Epidermal melanocyte (primary cell): Measurements from ENCODE around the gene SERPINB6.
A peak's percentile ranks its signal among the peaks of the same experiment; 100 is the strongest.
"Not testable (repeated sequence)": the region's sequence is repeated elsewhere in the genome, so short reads cannot be mapped to it uniquely, and the experiment has no call there.

Source experiments
- DNase-seq: peaks from one replicate; pipeline ENCODE4 v3.0.0; 2011; ENCODE audit warnings: low spot score; ENCODE audit not compliant: insufficient read length

SERPINB6 gene

GRCh38 chr6:2977799-2978590 lies 6.6 kb upstream of the SERPINB6 start:
- DNase-seq: no peak

GRCh38 chr6:2977290-2977689 lies 5.9 kb upstream of the SERPINB6 start:
- no peak for DNase-seq

DNA sequence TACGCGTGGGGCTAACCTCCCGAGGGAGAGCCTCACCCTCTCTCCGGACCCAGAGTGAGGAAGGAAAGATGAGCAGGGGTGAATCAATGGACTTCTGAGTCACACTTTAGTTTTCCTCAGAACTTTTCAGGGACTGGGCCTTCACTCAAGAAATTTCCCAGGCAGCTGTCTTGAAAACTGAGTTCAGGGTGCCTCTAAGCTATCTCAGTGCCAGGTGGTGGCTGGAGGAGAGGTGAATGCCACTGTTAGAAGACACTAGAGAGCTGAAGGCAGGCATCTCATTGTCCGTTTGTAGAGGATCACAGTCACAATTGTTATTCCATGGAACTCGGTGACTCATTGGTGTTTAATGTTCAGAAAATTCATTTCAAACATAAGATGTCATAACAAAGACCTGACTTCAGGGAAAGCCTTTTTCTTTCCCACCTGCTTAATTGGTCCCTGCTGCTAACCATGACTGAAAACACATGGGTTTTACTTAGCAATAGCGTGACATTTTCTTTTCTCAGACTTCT lies 5.3 kb upstream of the SERPINB6 start:
- no peak for DNase-seq

GRCh38 chr6:2976060-2976459 lies 4.7 kb upstream of the SERPINB6 start:
- DNase-seq: no peak

DNA sequence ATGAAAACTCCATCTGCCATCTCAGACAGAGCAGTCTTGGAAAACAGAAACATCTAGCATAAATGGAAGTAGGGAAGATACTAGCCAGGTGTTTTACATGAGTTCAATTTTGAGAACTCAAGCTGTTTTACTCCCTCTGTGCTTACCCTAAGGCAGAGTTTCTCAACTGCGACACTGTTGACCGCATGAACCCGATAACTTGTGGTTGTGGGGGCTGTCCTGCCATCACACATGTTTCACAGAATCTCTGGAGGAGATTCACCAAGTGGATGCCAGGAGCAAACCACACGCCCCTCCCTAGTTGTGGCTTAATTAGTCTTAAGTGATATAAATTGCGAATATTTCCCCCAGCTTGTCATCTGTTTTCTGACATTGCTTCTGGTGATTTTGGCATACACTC lies 2.3 kb upstream of the SERPINB6 start:
- DNase-seq: no peak

- not testable (repeated sequence) for DNase-seq
Observed at GRCh38 chr6:2973180-2973579, 1.8 kb upstream of the SERPINB6 start.

GRCh38 chr6:2972685-2973084 lies 1.3 kb upstream of the SERPINB6 start:
- not testable (repeated sequence) for DNase-seq

DNA sequence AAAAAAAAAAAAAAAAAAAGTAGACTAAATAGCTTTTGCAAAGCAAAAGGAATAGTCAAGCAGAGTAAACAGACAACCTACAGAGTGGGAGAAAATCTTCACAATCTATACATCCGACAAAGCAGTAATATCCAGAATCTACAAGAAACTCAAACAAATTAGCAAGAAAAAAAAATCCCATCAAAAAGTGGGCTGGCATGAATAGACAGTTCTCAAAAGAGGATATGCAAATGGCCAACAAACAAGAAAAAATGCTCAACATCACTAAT lies 786 bp upstream of the SERPINB6 start:
- DNase-seq: not testable (repeated sequence)

DNA sequence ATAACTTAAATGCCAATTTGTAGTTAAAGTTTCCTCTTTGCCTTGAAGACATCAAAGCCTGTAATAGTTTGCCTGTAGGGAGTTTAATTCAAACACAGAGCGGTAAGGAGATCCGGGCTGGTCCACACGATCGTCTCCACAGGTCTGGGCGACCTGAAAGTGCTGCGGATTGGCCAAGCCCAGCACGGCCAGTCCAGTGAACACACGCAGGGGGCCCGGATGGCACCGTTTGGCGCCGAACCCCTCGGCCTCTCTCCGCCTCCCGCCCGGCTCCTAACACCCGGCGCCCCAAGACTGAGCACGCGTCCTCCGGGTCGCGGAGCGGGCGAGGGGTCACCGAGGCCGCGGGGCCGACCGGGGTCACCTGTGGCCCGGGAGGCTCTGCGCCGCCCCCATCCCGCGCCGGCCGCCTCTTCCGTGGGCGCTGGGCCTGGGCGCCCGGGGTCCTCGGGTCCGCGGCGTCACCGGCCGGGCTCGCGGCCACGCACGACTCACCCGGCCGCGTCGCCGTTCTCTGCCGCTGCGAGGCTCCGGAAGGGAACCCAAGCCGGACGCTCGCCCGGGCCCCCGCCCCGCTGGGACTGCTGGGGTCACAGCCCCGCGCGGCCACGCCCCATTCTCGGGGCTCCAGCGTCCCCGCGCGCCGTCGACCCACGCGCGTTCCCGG lies 481 bp downstream of the SERPINB6 start:
- DNase-seq: no peak

DNA sequence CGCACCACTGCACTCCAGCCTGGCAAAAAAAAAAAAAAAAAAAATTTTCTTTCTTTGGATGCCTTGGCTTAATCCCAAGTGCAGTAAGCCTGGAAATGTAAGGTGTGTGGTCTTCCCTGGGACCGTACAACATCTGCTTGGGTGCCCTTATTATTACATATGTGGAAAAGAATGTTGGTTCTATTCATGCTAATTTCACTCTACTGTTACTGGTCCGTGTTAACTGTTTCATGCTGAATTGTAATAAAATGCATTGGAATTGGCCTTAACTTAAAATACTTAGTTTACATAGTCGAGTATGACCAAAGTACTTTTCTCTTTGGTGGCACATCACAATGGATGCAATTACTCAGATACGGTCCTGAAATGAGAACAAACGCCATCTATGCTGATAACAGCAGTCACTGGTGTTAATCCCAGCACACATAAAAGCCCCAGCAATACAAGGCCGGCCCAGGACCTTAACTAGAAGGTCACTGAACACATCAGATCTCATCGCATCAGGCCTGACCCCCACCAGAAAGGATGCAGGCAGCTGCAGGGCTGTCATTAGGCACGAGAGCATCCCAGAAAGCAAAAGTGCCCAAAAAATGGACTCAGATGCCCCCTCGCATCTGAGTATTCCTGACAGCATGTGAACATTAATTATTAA lies 1.2 kb downstream of the SERPINB6 start:
- no peak for DNase-seq

- no peak for DNase-seq
Observed at GRCh38 chr6:2969549-2969948, 1.8 kb downstream of the SERPINB6 start.

GRCh38 chr6:2968600-2969135 lies 2.7 kb downstream of the SERPINB6 start:
- no peak for DNase-seq

GRCh38 chr6:2967936-2968335 lies 3.4 kb downstream of the SERPINB6 start:
- no peak for DNase-seq

DNA sequence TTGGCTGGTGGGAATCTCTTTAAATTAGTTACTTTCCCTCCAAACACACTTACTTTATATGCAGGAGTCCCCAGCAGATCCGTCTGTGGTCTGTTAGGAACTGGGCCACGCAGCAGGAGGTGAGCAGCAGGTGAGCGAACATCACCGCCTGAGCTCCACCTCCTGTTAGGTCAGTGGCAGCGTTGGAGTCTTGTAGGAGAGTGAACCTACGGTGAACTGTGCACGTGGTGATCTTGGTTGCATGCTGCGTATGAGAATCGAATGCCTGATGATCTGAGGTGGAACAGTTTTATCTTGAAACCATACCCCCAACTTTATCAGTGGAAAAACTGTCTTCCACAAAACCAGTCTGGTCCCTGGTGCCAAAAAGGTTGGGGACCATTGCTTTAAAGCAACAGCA lies 5.0 kb downstream of the SERPINB6 start:
- no peak for DNase-seq

- DNase-seq: no peak
Observed at GRCh38 chr6:2964793-2965505, 6.4 kb downstream of the SERPINB6 start.

- DNase-seq: no peak
Observed at GRCh38 chr6:2963756-2964155, 7.6 kb downstream of the SERPINB6 start.

DNA sequence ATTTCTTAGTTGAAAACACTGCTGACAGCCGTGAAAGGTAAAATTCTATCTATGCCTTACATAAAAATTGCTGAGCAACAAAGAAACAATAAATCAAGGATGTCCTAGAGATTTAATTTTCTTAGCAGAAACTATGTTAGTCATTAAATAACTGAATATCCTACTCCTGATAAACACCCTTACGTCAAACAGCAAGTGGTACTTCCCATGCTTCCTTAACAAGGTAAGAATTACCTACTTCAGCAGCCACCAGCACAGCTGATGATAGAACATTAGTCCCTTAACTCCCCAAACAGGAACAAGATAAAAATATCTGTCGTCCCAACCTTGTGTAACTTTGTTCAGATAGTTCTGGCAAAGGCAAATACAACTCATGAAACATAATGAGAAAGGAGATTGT lies 8.7 kb downstream of the SERPINB6 start:
- no peak for DNase-seq

DNA sequence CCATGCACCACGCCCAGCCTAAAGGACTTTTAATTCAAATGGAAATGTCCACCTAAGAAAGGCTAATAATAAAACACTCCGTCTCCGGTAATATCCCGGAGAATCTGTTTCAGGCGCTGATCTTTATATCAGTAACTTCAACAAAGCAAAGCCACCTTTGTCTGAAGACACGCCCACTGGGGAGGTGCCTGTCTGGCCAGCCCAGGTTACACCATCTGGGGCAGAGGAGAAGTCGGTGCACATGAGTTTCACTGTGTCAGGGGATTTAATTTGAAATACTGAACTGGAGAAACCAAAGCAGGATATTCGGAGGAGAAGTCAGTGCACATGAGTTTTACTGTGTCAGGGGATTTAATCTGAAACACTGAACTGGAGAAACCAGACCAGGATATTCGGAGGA lies 9.4 kb downstream of the SERPINB6 start:
- DNase-seq: no peak

- no peak for DNase-seq
Observed at GRCh38 chr6:2961506-2961905, 9.9 kb downstream of the SERPINB6 start.

DNA sequence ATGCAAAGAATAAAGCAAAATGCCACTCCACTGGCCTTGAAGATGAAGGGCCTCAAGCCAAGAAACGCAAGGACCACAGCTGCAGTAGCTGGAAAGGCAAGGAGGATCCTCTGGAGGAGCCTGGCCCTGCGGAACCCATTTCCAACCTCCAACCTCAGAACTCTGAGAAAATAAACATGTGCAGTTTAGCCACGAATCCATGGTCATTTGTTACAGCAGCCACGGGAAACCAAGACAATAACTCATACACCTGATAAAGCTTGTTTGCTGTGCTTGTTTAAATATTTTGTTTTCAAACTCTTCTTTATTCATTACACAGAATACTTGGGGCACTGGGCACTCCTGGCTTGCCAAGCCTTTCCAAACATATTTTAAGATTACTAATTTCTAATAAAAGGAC lies 10.4 kb downstream of the SERPINB6 start:
- no peak for DNase-seq

- peak; percentile 44 for DNase-seq
Observed at GRCh38 chr6:2959909-2960719, 11.3 kb downstream of the SERPINB6 start.
